GM08714 (cell line): ENCODE results near the gene KCNB1.

Source experiments
- H3K4me3 ChIP-seq: fragments of 200-500 bp; sonication (Bioruptor generic); 2 replicates; pipeline ENCODE4 v1.5.1; 2014; ENCODE audit warnings: mild to moderate bottlenecking, low read length, inconsistent platforms
- ZNF274 ChIP-seq: IDR thresholded peaks from 2 replicates; pipeline ENCODE4 v1.6.1; 2012; ENCODE audit warnings: mild to moderate bottlenecking, low read depth, low read length

KCNB1 gene

GRCh38 chr20:49447946-49448809 lies 34.3 kb downstream of the KCNB1 start:
- no peak overlapping the region for H3K4me3 ChIP-seq
- no peak for TF ChIP-seq ZNF274

- TF ChIP-seq ZNF274 = no peak
Measured at GRCh38 chr20:49447364-49447763, 35.1 kb downstream of the KCNB1 start.

GRCh38 chr20:49446808-49447207 lies 35.7 kb downstream of the KCNB1 start:
- H3K4me3 ChIP-seq = no peak overlapping the region
- TF ChIP-seq ZNF274 = no peak

More at GRCh38 chr20:49447364-49447763, 35.1 kb downstream of the KCNB1 start:
- H3K4me3 ChIP-seq = no peak overlapping the region

- no peak overlapping the region for H3K4me3 ChIP-seq
- no peak for TF ChIP-seq ZNF274
Measured at GRCh38 chr20:49446080-49446479, 36.4 kb downstream of the KCNB1 start.

GRCh38 chr20:49445176-49445575 lies 37.3 kb downstream of the KCNB1 start:
- no peak overlapping the region for H3K4me3 ChIP-seq

GRCh38 chr20:49444553-49444990 lies 37.9 kb downstream of the KCNB1 start:
- no peak for TF ChIP-seq ZNF274
- H3K4me3 ChIP-seq = no peak overlapping the region

More at GRCh38 chr20:49445176-49445575, 37.3 kb downstream of the KCNB1 start:
- no peak for TF ChIP-seq ZNF274

GRCh38 chr20:49437057-49437456 lies 45.4 kb downstream of the KCNB1 start:
- TF ChIP-seq ZNF274 = no peak
- no peak overlapping the region for H3K4me3 ChIP-seq

- TF ChIP-seq ZNF274 = no peak
- H3K4me3 ChIP-seq = no peak overlapping the region
Measured at GRCh38 chr20:49435639-49436038, 46.8 kb downstream of the KCNB1 start.

GRCh38 chr20:49433333-49433732 lies 49.1 kb downstream of the KCNB1 start:
- TF ChIP-seq ZNF274 = no peak
- H3K4me3 ChIP-seq = no peak overlapping the region

- H3K4me3 ChIP-seq = no peak overlapping the region
- no peak for TF ChIP-seq ZNF274
Measured at GRCh38 chr20:49432550-49432949, 49.9 kb downstream of the KCNB1 start.

- H3K4me3 ChIP-seq = no peak overlapping the region
Measured at GRCh38 chr20:49431329-49431728, 51.1 kb downstream of the KCNB1 start.

GRCh38 chr20:49430320-49430719 lies 52.1 kb downstream of the KCNB1 start:
- no peak overlapping the region for H3K4me3 ChIP-seq
- no peak for TF ChIP-seq ZNF274

More at GRCh38 chr20:49431329-49431728, 51.1 kb downstream of the KCNB1 start:
- no peak for TF ChIP-seq ZNF274

- no peak overlapping the region for H3K4me3 ChIP-seq
- no peak for TF ChIP-seq ZNF274
Measured at GRCh38 chr20:49427751-49428518, 54.5 kb downstream of the KCNB1 start.

GRCh38 chr20:49426873-49427272 lies 55.6 kb downstream of the KCNB1 start:
- no peak overlapping the region for H3K4me3 ChIP-seq
- TF ChIP-seq ZNF274 = no peak

GRCh38 chr20:49426395-49426794 lies 56.1 kb downstream of the KCNB1 start:
- no peak for TF ChIP-seq ZNF274
- H3K4me3 ChIP-seq = no peak overlapping the region
